Neural progenitor cell (in vitro differentiated cells): Measurements from ENCODE around the gene CELSR1. TPM values are rescaled to one million over a fixed set of nuclear protein-coding genes. Genes with fewer than 3 reads are reported as not detected.

Source experiments
- DNase-seq: peaks from one replicate; pipeline ENCODE4 v3.0.0-alpha.2; 2016; ENCODE audit warnings: low spot score
- H2AFZ ChIP-seq: fragments of 200-600 bp; sonication (generic); replicated peaks from 2 replicates; pipeline ENCODE4 v1.6.1; 2016; ENCODE audit warnings: antibody characterized with exemption
- H3F3A ChIP-seq: fragments of 200-600 bp; sonication (generic); 2 replicates; pipeline ENCODE4 v1.6.1; 2016; ENCODE audit warnings: antibody characterized with exemption, low read depth
- H3K27ac ChIP-seq: fragments of 200-600 bp; sonication (generic); 2 replicates; pipeline ENCODE4 v1.5.1; 2016; ENCODE audit warnings: mild to moderate bottlenecking
- H3K27me3 ChIP-seq: fragments of 200-600 bp; sonication (generic); 2 replicates; pipeline ENCODE4 v1.6.1; 2016; ENCODE audit warnings: mild to moderate bottlenecking, moderate library complexity
- H3K36me3 ChIP-seq: fragments of 200-600 bp; sonication (generic); 2 replicates; pipeline ENCODE4 v1.5.1; 2016
- H3K4me1 ChIP-seq: fragments of 200-600 bp; sonication (generic); 2 replicates; pipeline ENCODE4 v1.6.1; 2016; ENCODE audit warnings: mixed run types
- H3K4me2 ChIP-seq: fragments of 200-600 bp; sonication (generic); 2 replicates; pipeline ENCODE4 v1.6.1; 2016
- H3K4me3 ChIP-seq: fragments of 200-600 bp; sonication (generic); 2 replicates; pipeline ENCODE4 v1.5.1; 2016
- H3K79me2 ChIP-seq: fragments of 200-600 bp; sonication (generic); 2 replicates; pipeline ENCODE4 v1.6.1; 2016; ENCODE audit warnings: low read depth
- H3K9ac ChIP-seq: fragments of 200-600 bp; sonication (generic); 2 replicates; pipeline ENCODE4 v1.6.1; 2016
- H3K9me3 ChIP-seq: fragments of 200-600 bp; sonication (generic); 2 replicates; pipeline ENCODE4 v1.5.1; 2016; ENCODE audit warnings: low read depth
- H4K20me1 ChIP-seq: fragments of 200-600 bp; sonication (generic); 2 replicates; pipeline ENCODE4 v1.6.1; 2016; ENCODE audit warnings: low read depth
- H3K27ac Mint-ChIP-seq: 3 replicates; pipeline ENCODE4 v1.8.0; 2021; ENCODE audit warnings: mixed read lengths
- H3K27me3 Mint-ChIP-seq: 2 replicates; pipeline ENCODE4 v1.8.0; 2022; ENCODE audit warnings: low read depth, mild to moderate bottlenecking, inconsistent platforms, moderate library complexity, mixed read lengths; ENCODE audit not compliant: insufficient read depth
- H3K36me3 Mint-ChIP-seq: 3 replicates; pipeline ENCODE4 v1.8.0; 2021; ENCODE audit warnings: mixed read lengths
- H3K4me1 Mint-ChIP-seq: 3 replicates; pipeline ENCODE4 v1.8.0; 2021; ENCODE audit warnings: mixed read lengths
- H3K4me3 Mint-ChIP-seq: 3 replicates; pipeline ENCODE4 v1.8.0; 2021; ENCODE audit warnings: mild to moderate bottlenecking, moderate library complexity, mixed read lengths
- H3K9me3 Mint-ChIP-seq: 3 replicates; pipeline ENCODE4 v1.8.0; 2020; ENCODE audit warnings: mixed read lengths
- EZH2 ChIP-seq: fragments of 200-600 bp; sonication (generic); IDR thresholded peaks from 2 replicates; pipeline ENCODE4 v1.6.1; 2017; ENCODE audit warnings: antibody characterized with exemption, mild to moderate bottlenecking, moderate library complexity
- EZH2phosphoT487 ChIP-seq: fragments of 200-600 bp; sonication (generic); IDR thresholded peaks from 2 replicates; pipeline ENCODE4 v1.6.1; 2017; ENCODE audit warnings: antibody characterized with exemption
- total RNA-seq: library from RNA; depleted of rRNA; stranded (reverse); fragments of >200 nt; gene quantifications from 2 replicates; pipeline ENCODE4 v1.2.3, GENCODE V29; 2015; ENCODE audit warnings: low replicate concordance
- TF ChIP-seq, protein P1 (sequence below): fragments of 200-600 bp; sonication (generic); IDR thresholded peaks from 2 replicates; pipeline ENCODE4 v1.5.1; 2017; ENCODE audit warnings: antibody characterized with exemption, mild to moderate bottlenecking

Gene CELSR1
- total RNA-seq, 1 donor from 2014 or later = 12.3 TPM

DNA sequence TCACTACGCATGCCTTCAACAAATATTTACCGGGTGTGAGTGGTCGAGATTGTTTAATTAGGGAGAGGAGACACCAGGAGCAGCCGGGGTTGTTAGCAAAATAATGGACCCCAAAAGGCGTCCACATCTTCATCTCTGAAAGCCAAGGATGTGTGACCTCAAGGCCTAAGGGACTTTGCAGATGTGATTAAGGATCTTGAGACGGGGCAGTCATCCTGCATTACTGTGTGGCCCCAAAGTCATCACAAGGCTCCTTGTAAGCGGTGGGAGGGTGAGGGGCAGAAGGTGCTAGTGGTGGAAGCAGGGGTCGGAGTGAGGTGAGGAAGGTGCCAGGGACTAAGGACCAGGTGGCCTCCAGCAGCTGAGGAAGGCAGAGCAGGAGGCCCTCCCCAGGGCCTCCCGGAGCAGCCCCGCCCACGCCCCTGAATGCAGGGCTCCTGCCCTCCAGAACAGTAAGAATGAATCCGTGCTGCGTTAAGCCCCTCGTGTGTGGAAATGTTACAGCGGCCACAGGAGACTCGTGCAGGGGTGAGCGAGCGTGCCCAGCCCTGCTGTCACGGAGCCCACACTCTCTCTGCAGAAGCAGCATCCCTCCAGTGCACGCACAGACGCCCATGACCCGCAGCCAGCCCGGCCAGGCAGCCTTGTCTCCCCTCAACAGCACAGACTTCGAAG lies 83.5 kb downstream of the CELSR1 start:
- Histone ChIP-seq H3F3A (no peaks in the 10 kb centered on the region), H3K27ac (no peak overlapping the region), H3K36me3 (no peaks in the 10 kb centered on the region), H3K4me1 (peaks cover 12% of the 10 kb centered on the region), H3K79me2 (no peaks in the 10 kb centered on the region), H3K9me3 (no peaks in the 10 kb centered on the region), H3K27me3 (no peaks in the 10 kb centered on the region), H2AFZ (no peak overlapping the region), H4K20me1 (peaks cover 32% of the 10 kb centered on the region), H3K4me2 (no peak overlapping the region), H3K9ac (no peak overlapping the region), H3K4me3 (no peak overlapping the region)
- no peak for TF ChIP-seq EZH2phosphoT487
- TF ChIP-seq, protein P1, sequence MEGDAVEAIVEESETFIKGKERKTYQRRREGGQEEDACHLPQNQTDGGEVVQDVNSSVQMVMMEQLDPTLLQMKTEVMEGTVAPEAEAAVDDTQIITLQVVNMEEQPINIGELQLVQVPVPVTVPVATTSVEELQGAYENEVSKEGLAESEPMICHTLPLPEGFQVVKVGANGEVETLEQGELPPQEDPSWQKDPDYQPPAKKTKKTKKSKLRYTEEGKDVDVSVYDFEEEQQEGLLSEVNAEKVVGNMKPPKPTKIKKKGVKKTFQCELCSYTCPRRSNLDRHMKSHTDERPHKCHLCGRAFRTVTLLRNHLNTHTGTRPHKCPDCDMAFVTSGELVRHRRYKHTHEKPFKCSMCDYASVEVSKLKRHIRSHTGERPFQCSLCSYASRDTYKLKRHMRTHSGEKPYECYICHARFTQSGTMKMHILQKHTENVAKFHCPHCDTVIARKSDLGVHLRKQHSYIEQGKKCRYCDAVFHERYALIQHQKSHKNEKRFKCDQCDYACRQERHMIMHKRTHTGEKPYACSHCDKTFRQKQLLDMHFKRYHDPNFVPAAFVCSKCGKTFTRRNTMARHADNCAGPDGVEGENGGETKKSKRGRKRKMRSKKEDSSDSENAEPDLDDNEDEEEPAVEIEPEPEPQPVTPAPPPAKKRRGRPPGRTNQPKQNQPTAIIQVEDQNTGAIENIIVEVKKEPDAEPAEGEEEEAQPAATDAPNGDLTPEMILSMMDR = no peak
- no peak for TF ChIP-seq EZH2
- H3K36me3 Mint-ChIP-seq = peaks cover 11% of the 10 kb centered on the region
- peak overlapping the region; percentile 74 for H3K27ac Mint-ChIP-seq
- DNase-seq = no peak
- no peak overlapping the region for H3K4me3 Mint-ChIP-seq
- peaks cover 2% of the 10 kb centered on the region for H3K27me3 Mint-ChIP-seq
- peaks cover 52% of the 10 kb centered on the region for H3K4me1 Mint-ChIP-seq
- H3K9me3 Mint-ChIP-seq = no peaks in the 10 kb centered on the region

DNA sequence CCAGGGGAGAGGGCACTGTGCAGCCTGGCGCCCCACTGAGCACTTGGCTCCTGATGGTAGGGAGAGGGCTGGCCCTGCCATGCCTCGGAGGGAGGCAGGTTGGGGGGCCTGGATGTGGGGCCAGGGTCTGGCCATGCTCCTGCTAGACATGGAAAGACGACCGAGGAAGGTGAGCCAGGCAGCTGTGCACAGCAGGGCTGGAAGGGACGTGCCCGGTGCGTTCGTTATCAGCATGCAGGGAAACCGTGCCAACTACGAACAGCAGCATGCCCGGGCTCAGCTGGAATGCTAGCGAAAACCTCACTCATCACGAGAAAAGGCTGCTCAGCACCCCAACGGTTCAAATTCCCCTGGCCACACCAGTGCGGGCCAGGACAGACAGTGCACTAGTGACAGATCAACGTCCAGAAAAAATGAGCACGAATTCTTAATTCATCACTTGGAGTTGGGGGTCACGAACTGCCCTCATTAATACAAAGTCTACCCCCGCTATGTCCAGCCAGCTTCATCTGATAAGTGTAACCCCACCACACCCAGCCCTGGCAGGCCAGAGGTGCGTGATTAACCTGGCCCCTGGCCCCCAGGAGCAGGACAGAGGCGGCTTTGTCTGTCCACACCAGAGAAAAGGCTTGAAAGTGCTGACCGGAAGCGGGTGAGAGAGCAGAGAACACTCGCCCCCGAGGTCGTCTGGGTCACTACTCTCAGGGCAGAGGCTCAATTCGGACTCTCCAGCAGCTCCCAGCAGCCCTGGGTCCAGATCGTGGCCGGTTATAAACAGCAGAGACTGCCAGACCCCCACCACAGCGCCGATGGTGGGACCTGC lies 84.2 kb downstream of the CELSR1 start:
- no peaks in the 10 kb centered on the region for H3K9me3 ChIP-seq
- TF ChIP-seq EZH2 = no peak
- TF ChIP-seq EZH2phosphoT487 = no peak
- TF ChIP-seq, protein P1 = no peak
- H3F3A ChIP-seq = no peaks in the 10 kb centered on the region
- H3K4me3 ChIP-seq = no peak overlapping the region
- peaks cover 12% of the 10 kb centered on the region for H3K4me1 ChIP-seq
- DNase-seq = no peak
- H3K27ac ChIP-seq = no peak overlapping the region
- H4K20me1 ChIP-seq = peaks cover 32% of the 10 kb centered on the region
- no peak overlapping the region for H3K9ac ChIP-seq
- H3K36me3 ChIP-seq = no peaks in the 10 kb centered on the region
- peaks cover 2% of the 10 kb centered on the region for H3K27me3 Mint-ChIP-seq
- no peak overlapping the region for H3K4me3 Mint-ChIP-seq
- no peak overlapping the region for H2AFZ ChIP-seq
- H3K9me3 Mint-ChIP-seq = no peaks in the 10 kb centered on the region
- H3K4me2 ChIP-seq = no peak overlapping the region
- peaks cover 50% of the 10 kb centered on the region for H3K4me1 Mint-ChIP-seq
- H3K27me3 ChIP-seq = no peaks in the 10 kb centered on the region
- peaks cover 8% of the 10 kb centered on the region for H3K36me3 Mint-ChIP-seq
- H3K27ac Mint-ChIP-seq = peak overlapping the region; percentile 74
- H3K79me2 ChIP-seq = no peaks in the 10 kb centered on the region

DNA sequence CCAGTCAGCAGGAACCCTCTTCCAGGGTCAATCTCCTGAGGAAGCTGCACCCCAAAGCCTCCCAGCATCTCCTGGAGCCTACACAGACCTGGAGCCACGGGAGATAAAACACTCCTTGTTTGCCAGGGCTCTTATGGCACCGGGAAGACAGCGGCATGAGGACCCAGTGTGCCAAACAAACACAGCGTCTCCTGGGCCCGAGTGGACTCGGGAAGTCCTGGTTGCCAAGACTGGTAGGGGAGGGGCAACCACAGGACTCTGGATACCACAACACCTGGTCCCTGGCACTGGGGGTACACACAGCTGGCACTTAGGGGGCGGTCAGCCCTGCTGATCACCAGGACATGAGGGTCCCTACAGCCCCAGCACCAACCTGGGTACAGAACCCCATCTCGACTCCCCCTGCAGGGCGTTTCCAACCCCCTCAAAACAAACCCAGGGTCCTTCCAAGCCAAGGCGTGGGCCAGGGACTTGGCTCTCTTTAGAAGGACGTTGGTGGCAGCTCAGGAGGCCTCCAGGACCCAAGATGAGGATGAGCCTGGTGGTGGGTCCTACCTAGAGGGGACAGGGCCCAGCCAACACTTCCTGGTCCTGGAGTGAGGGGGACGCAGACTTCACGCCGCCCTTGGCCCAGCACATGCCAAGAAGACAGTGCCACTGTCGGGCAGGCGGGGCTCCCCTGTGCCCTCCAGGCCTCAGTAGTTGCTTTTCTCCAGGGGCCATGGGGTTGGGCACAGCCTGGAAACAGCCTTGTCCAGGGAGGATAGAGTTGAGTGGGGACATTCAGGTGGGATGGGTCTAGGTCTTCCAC lies 85.0 kb downstream of the CELSR1 start:
- no peak for DNase-seq
- H4K20me1 ChIP-seq = peaks cover 34% of the 10 kb centered on the region
- H3K4me1 ChIP-seq = peaks cover 13% of the 10 kb centered on the region
- Mint-ChIP-seq H3K4me3 (no peak overlapping the region), H3K9me3 (no peaks in the 10 kb centered on the region), H3K27me3 (no peaks in the 10 kb centered on the region), H3K27ac (no peak overlapping the region), H3K4me1 (peaks cover 46% of the 10 kb centered on the region), H3K36me3 (peaks cover 6% of the 10 kb centered on the region)
- H2AFZ ChIP-seq = no peak overlapping the region
- no peaks in the 10 kb centered on the region for H3K27me3 ChIP-seq
- TF ChIP-seq EZH2 (no peak), EZH2phosphoT487 (no peak)
- TF ChIP-seq, protein P1 = no peak
- no peak overlapping the region for H3K4me3 ChIP-seq
- H3F3A ChIP-seq = no peaks in the 10 kb centered on the region
- H3K9ac ChIP-seq = no peak overlapping the region
- no peaks in the 10 kb centered on the region for H3K36me3 ChIP-seq
- H3K9me3 ChIP-seq = no peaks in the 10 kb centered on the region
- no peak overlapping the region for H3K27ac ChIP-seq
- H3K79me2 ChIP-seq = no peaks in the 10 kb centered on the region
- no peak overlapping the region for H3K4me2 ChIP-seq
